ENCODE measurements around the gene APEX2. TPM values are rescaled to one million over a fixed set of nuclear protein-coding genes. Genes with fewer than 3 reads are reported as not detected.

Gene APEX2
- total RNA-seq, 2 experiments from 2014 or later: 41.7 to 41.8 TPM

- no peak for DNase-seq
- peaks cover 3% of the 10 kb centered on the region for H3K36me3 Mint-ChIP-seq
- peaks cover 3% of the 10 kb centered on the region for H3K4me1 Mint-ChIP-seq
- H3K4me3 Mint-ChIP-seq: no peak overlapping the region
- H3K27ac Mint-ChIP-seq: no peak overlapping the region
- H3K9me3 Mint-ChIP-seq: no peaks in the 10 kb centered on the region
- no peaks in the 10 kb centered on the region for H3K27me3 Mint-ChIP-seq
Measured at GRCh38 chrX:54995621-54996020, 4.5 kb upstream of the APEX2 start.

DNA sequence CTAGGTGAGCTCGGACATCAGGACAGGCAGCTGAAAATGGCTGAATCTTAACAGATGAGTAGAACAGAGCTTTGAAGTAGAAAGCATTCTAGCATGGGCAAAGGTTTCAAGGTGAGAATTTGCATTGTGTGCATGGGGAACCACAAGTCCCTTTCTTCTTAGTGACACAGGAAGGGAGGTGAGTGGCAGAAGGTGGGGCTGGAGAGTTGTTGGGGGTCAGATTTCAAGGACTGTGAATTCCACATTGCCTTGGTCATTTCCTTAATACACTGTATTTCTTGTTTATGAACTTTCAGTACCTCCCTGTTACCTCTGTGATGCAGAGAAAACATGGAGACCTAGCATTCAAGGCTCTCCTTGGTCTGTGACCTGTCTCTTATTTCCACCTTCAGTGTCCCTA lies 4.1 kb downstream of the APEX2 start:
- Mint-ChIP-seq H3K27ac (no peak overlapping the region), H3K36me3 (peaks cover 49% of the 10 kb centered on the region), H3K9me3 (no peaks in the 10 kb centered on the region), H3K4me3 (no peak overlapping the region), H3K4me1 (peaks cover 39% of the 10 kb centered on the region), H3K27me3 (no peaks in the 10 kb centered on the region)
- DNase-seq: no peak

- peaks cover 39% of the 10 kb centered on the region for H3K4me1 Mint-ChIP-seq
- H3K9me3 Mint-ChIP-seq: no peaks in the 10 kb centered on the region
- H3K27ac Mint-ChIP-seq: no peak overlapping the region
- no peak for DNase-seq
- H3K36me3 Mint-ChIP-seq: peaks cover 49% of the 10 kb centered on the region
- no peaks in the 10 kb centered on the region for H3K27me3 Mint-ChIP-seq
- no peak overlapping the region for H3K4me3 Mint-ChIP-seq
Measured at GRCh38 chrX:55005256-55005655, 5.1 kb downstream of the APEX2 start.

- peak overlapping the region; percentile 32 for H3K27ac Mint-ChIP-seq
- H3K27me3 Mint-ChIP-seq: no peaks in the 10 kb centered on the region
- H3K9me3 Mint-ChIP-seq: no peaks in the 10 kb centered on the region
- DNase-seq: no peak
- H3K4me3 Mint-ChIP-seq: no peak overlapping the region
- H3K36me3 Mint-ChIP-seq: peaks cover 35% of the 10 kb centered on the region
- H3K4me1 Mint-ChIP-seq: peaks cover 33% of the 10 kb centered on the region
Measured at GRCh38 chrX:55006827-55007621, 6.9 kb downstream of the APEX2 start.

DNA sequence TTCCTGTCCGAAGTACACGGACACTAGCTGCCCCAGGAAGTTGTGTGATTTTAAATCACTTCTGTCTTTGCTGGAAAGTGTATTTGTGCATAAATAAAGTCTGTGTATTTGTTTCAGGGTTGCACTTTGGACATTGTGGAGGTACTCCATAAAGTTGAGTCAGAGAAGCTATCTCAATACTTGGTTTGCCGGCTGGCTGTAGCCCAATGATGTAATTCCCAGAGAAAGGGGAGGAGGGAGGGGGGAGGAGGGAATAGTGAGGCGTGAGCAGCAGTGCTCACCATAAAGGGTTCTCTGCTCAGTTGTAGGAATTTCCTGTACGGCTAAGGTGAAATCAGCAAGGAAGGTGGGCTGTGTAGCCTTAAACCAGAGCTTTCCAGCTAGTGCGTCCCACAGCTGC lies 7.5 kb downstream of the APEX2 start:
- Mint-ChIP-seq H3K4me3 (no peak overlapping the region), H3K27me3 (no peaks in the 10 kb centered on the region), H3K4me1 (peaks cover 27% of the 10 kb centered on the region), H3K36me3 (peaks cover 31% of the 10 kb centered on the region), H3K9me3 (no peaks in the 10 kb centered on the region), H3K27ac (peak overlapping the region; percentile 32)
- no peak for DNase-seq

- Mint-ChIP-seq H3K27me3 (no peaks in the 10 kb centered on the region), H3K36me3 (peaks cover 24% of the 10 kb centered on the region), H3K4me1 (peaks cover 23% of the 10 kb centered on the region), H3K4me3 (no peak overlapping the region), H3K9me3 (no peaks in the 10 kb centered on the region), H3K27ac (peak overlapping the region; percentile 60)
- DNase-seq: peak; percentile 11
Measured at GRCh38 chrX:55008571-55009358, 8.6 kb downstream of the APEX2 start.

GRCh38 chrX:55011294-55011693 lies 11.1 kb downstream of the APEX2 start:
- Mint-ChIP-seq H3K4me3 (no peak overlapping the region), H3K27ac (no peak overlapping the region), H3K36me3 (peaks cover 7% of the 10 kb centered on the region), H3K27me3 (no peaks in the 10 kb centered on the region), H3K9me3 (no peaks in the 10 kb centered on the region), H3K4me1 (peaks cover 14% of the 10 kb centered on the region)
- no peak for DNase-seq

DNA sequence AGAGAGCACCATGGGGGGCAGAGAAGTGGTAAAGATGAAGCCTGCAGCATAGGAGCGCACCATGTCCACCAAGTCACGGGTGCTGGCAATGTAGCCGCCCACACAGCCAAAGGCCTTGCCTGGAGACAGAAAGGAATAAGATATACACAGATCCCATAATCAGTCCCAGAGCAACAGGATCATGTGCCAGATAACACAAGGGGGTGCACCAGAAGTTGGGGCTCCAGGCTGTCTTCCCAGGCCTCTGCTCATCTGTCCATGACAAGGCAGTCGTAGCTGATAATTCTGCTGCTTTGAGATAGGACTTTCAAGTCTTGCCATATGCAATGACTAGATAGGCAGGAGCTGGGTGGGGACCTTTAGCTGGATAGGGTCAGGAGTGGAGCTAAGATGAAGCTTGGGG lies 14.7 kb downstream of the APEX2 start:
- H3K4me1 Mint-ChIP-seq: no peaks in the 10 kb centered on the region
- H3K27ac Mint-ChIP-seq: no peak overlapping the region
- no peak overlapping the region for H3K4me3 Mint-ChIP-seq
- H3K9me3 Mint-ChIP-seq: no peaks in the 10 kb centered on the region
- no peak for DNase-seq
- H3K36me3 Mint-ChIP-seq: no peaks in the 10 kb centered on the region
- H3K27me3 Mint-ChIP-seq: no peaks in the 10 kb centered on the region

DNA sequence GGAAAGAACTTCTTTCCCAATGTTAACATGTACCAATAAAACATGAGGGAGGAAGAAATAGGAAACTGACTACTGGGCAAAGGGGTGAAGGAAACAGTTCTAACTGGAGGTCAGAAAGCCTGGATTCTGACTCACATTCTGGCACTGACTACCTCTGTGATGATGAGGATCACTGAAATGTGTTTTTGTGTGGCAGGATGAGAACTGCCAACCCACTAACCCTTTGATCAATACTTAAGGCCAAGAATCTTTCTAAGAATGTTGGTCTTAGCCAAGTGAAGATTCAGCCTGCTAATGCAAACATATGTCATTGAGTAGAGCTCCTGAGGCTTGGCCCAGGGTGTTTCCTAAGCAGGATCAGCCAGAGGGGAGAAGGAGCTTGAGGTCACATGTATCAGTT lies 26.0 kb downstream of the APEX2 start:
- H3K4me1 Mint-ChIP-seq: no peaks in the 10 kb centered on the region
- no peak overlapping the region for H3K27ac Mint-ChIP-seq
- no peak for DNase-seq
- no peak overlapping the region for H3K4me3 Mint-ChIP-seq
- H3K27me3 Mint-ChIP-seq: no peaks in the 10 kb centered on the region
- no peaks in the 10 kb centered on the region for H3K9me3 Mint-ChIP-seq
- peaks cover 3% of the 10 kb centered on the region for H3K36me3 Mint-ChIP-seq

- no peaks in the 10 kb centered on the region for H3K4me1 Mint-ChIP-seq
- H3K27me3 Mint-ChIP-seq: no peaks in the 10 kb centered on the region
- no peaks in the 10 kb centered on the region for H3K36me3 Mint-ChIP-seq
- no peaks in the 10 kb centered on the region for H3K9me3 Mint-ChIP-seq
- no peak overlapping the region for H3K27ac Mint-ChIP-seq
- no peak for DNase-seq
- H3K4me3 Mint-ChIP-seq: no peak overlapping the region
Measured at GRCh38 chrX:55026840-55027239, 26.7 kb downstream of the APEX2 start.

- Mint-ChIP-seq H3K27ac (no peak overlapping the region), H3K9me3 (no peaks in the 10 kb centered on the region), H3K36me3 (no peaks in the 10 kb centered on the region), H3K4me3 (no peak overlapping the region), H3K4me1 (no peaks in the 10 kb centered on the region), H3K27me3 (no peaks in the 10 kb centered on the region)
- no peak for DNase-seq
Measured at GRCh38 chrX:55028040-55028439, 27.9 kb downstream of the APEX2 start.

DNA sequence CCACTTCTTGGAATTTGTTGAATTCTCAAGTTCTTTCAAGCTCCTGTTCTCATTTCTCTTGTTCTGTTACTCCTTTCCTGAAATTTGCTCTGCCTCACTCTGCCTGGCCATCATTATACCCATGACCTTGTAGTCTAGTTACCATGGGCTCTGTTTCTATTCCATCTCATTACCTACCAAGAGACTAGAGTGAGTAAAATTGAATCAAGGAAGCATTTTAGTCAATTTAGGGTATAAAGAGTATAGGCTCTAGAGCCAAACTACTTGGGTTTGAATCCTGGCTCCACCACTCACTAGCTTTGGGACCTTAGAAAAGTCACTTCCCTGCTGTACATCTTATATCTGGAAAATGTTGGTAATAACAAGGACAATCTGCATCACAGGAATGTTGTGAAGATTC lies 28.4 kb downstream of the APEX2 start:
- no peak for DNase-seq
- Mint-ChIP-seq H3K4me1 (no peaks in the 10 kb centered on the region), H3K9me3 (no peaks in the 10 kb centered on the region), H3K4me3 (no peak overlapping the region), H3K27ac (no peak overlapping the region), H3K27me3 (no peaks in the 10 kb centered on the region), H3K36me3 (no peaks in the 10 kb centered on the region)

DNA sequence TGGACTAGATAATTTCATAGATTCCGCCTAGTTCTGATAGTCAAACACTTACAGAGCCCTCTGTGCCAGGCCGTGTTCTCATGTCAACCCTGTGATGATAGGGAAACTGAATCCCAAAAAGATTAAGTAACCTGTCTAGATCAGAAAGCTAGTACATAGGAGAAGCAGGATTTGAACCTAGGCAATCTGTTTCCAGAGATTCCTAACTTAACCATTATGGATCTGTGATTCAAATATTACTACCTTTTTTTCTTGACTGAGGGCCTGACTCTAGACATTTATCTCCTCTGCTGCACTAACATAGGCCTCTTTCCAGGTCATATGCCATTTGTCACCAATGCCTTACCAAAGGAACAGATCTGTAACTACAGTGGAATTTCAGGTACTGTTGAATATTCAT lies 29.1 kb downstream of the APEX2 start:
- H3K9me3 Mint-ChIP-seq: no peaks in the 10 kb centered on the region
- no peaks in the 10 kb centered on the region for H3K36me3 Mint-ChIP-seq
- H3K27me3 Mint-ChIP-seq: no peaks in the 10 kb centered on the region
- DNase-seq: no peak
- H3K27ac Mint-ChIP-seq: no peak overlapping the region
- H3K4me3 Mint-ChIP-seq: no peak overlapping the region
- H3K4me1 Mint-ChIP-seq: no peaks in the 10 kb centered on the region

GRCh38 chrX:55030271-55031205 lies 30.4 kb downstream of the APEX2 start, which contains the start of gene ALAS2:
Gene ALAS2, minus strand, starts transcription at chrX:55030977. Its CDS starts 4,977 bp downstream, at chrX:55026000.
- H3K27me3 Mint-ChIP-seq: no peaks in the 10 kb centered on the region
- H3K4me1 Mint-ChIP-seq: no peaks in the 10 kb centered on the region
- no peak within 1 kb of the TSS for H3K4me3 Mint-ChIP-seq
- H3K27ac Mint-ChIP-seq: no peak within 1 kb of the TSS
- no peaks in the 10 kb centered on the region for H3K9me3 Mint-ChIP-seq
- DNase-seq: no peak
- no peaks in the 10 kb centered on the region for H3K36me3 Mint-ChIP-seq

DNA sequence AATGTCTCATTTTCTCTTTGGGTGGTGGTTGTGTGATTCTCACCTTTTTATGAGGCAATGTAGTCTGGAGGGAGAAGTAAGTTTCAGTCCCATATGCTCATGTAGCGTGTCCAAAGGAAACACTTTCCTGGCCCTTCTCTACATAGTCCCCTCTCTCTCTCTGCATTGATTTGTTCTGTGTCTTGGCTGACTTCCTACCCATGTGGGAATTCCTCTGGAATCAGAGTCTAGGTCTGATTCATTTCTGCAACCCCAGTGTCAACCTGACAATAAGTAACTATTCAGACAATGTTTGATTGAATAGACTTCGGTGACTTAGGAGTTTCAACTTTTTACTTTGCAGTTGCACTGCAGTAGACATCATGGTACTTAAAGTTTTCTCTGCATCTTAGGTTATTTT lies 33.3 kb downstream of the APEX2 start:
- H3K4me1 Mint-ChIP-seq: no peaks in the 10 kb centered on the region
- no peaks in the 10 kb centered on the region for H3K9me3 Mint-ChIP-seq
- no peaks in the 10 kb centered on the region for H3K36me3 Mint-ChIP-seq
- H3K27me3 Mint-ChIP-seq: no peaks in the 10 kb centered on the region
- no peak overlapping the region for H3K27ac Mint-ChIP-seq
- DNase-seq: no peak
- no peak overlapping the region for H3K4me3 Mint-ChIP-seq
